Endothelial cell of umbilical vein (primary cell): Measurements from ENCODE around the gene TRAPPC10. TPM values are rescaled to one million over a fixed set of nuclear protein-coding genes. Genes with fewer than 3 reads are reported as not detected.

ENCODE experiments used
- BruUV-seq: library from RNA; stranded (reverse); fragments of 400-500 nt; replicated peaks from 2 replicates; lab custom pipeline; 2021; lab: Mats Ljungman, UMichigan
- CTCF ChIA-PET: fragments of 300-600, 350-600 bp; sonication (Branson Sonifier 250); formaldehyde crosslinking; loops from one replicate; lab custom pipeline; 2021; ENCODE audit warnings: antibody characterized with exemption, inconsistent platforms; lab: Charles Lee
- POLR2A ChIA-PET: fragments of 300-600, 350-600 bp; sonication (Branson Sonifier 250); formaldehyde crosslinking; loops from one replicate; lab custom pipeline; 2021; ENCODE audit warnings: antibody characterized with exemption, inconsistent platforms; lab: Charles Lee
- DNase-seq: peaks from one replicate; pipeline ENCODE4 v3.0.0-alpha.2; 2011; ENCODE audit warnings: low read depth, low spot score
- FAIRE-seq: peaks from 2 replicates; lab custom pipeline; 2011; peaks lifted over from hg19 to GRCh38; lab: Jason Lieb, UNC
- H2AFZ ChIP-seq: 2 replicates; pipeline ENCODE4 v1.6.0; 2012; ENCODE audit warnings: low read depth, low read length, control low read depth, inconsistent platforms
- H3K27ac ChIP-seq: 2 replicates; pipeline ENCODE4 v1.5.1; 2011; ENCODE audit warnings: low read depth, mild to moderate bottlenecking, control low read depth, low read length, moderate library complexity; ENCODE audit not compliant: insufficient read depth
- H3K27me3 ChIP-seq, 2 experiments: 2 replicates each; pipeline versions ENCODE4 v1.6.0 to v1.6.1; 2011; ENCODE audit warnings: low read length in 2 of 2, mixed read lengths in 1 of 2; ENCODE audit not compliant: control insufficient read depth in 2 of 2, insufficient read depth in 2 of 2
- H3K36me3 ChIP-seq, 2 experiments: 2 replicates in 1 of 2; 3 replicates in 1 of 2; pipeline ENCODE4 v1.5.1; 2011; ENCODE audit warnings: low read length in 2 of 2, mild to moderate bottlenecking in 1 of 2, moderate library complexity in 1 of 2; ENCODE audit not compliant: control insufficient read depth in 2 of 2, insufficient read depth in 2 of 2; ENCODE audit errors: extremely low read depth in 1 of 2
- H3K4me1 ChIP-seq: 3 replicates; pipeline ENCODE4 v1.5.1; 2011; ENCODE audit warnings: mild to moderate bottlenecking, low read length; ENCODE audit not compliant: control insufficient read depth, insufficient read depth; ENCODE audit errors: extremely low read depth
- H3K4me2 ChIP-seq: 2 replicates; pipeline ENCODE4 v1.6.1; 2011; ENCODE audit warnings: low read length, control low read depth, mixed read lengths; ENCODE audit not compliant: insufficient read depth
- H3K4me3 ChIP-seq, 3 experiments: fragments of 200-600 bp in 1 of 3; sonication (generic), shearing (Covaris generic) in 1 of 3; replicated peaks in 1 of 3; 2 replicates each; pipeline ENCODE4 v1.5.1; 2011 to 2016; ENCODE audit warnings: control low read depth in 3 of 3, low read length in 3 of 3, mild to moderate bottlenecking in 2 of 3, inconsistent platforms in 1 of 3, low read depth in 1 of 3, moderate library complexity in 1 of 3; ENCODE audit not compliant: insufficient read depth in 1 of 3
- H3K79me2 ChIP-seq: 2 replicates; pipeline ENCODE4 v1.6.0; 2012; ENCODE audit warnings: low read length, inconsistent platforms; ENCODE audit not compliant: control insufficient read depth, insufficient read depth
- H3K9ac ChIP-seq: replicated peaks from 2 replicates; pipeline ENCODE3; 2011; ENCODE audit warnings: low read length, control low read depth; ENCODE audit not compliant: insufficient read depth; ENCODE audit errors: extremely low read depth
- H3K9me1 ChIP-seq: replicated peaks from 3 replicates; pipeline ENCODE4 v1.6.0; 2011; ENCODE audit warnings: mild to moderate bottlenecking, low read length; ENCODE audit not compliant: control insufficient read depth, insufficient read depth; ENCODE audit errors: extremely low read depth
- H3K9me3 ChIP-seq: replicated peaks from 2 replicates; pipeline ENCODE4 v1.5.1; 2012; ENCODE audit warnings: low read length, inconsistent platforms; ENCODE audit not compliant: control insufficient read depth, insufficient read depth
- H4K20me1 ChIP-seq: replicated peaks from 2 replicates; pipeline ENCODE3; 2011; ENCODE audit warnings: mild to moderate bottlenecking, low read length; ENCODE audit not compliant: control insufficient read depth, insufficient read depth; ENCODE audit errors: extremely low read depth
- EZH2 ChIP-seq: IDR thresholded peaks from 2 replicates; pipeline ENCODE4 v1.6.1; 2012; ENCODE audit warnings: borderline replicate concordance, low read depth, mild to moderate bottlenecking, moderate library complexity, low read length, inconsistent platforms; ENCODE audit not compliant: severe bottlenecking
- FOS ChIP-seq: IDR thresholded peaks from 2 replicates; pipeline ENCODE4 v1.6.1; 2011; ENCODE audit warnings: mild to moderate bottlenecking, low read length, moderate library complexity, borderline replicate concordance; ENCODE audit not compliant: insufficient read depth
- GATA2 ChIP-seq: IDR thresholded peaks from 2 replicates; pipeline ENCODE4 v1.7.0; 2011; ENCODE audit warnings: low read depth, mild to moderate bottlenecking, moderate library complexity, mixed read lengths, low read length; ENCODE audit not compliant: insufficient read length, insufficient read depth
- JUN ChIP-seq: IDR thresholded peaks from 2 replicates; pipeline ENCODE4 v1.6.1; 2011; ENCODE audit warnings: borderline replicate concordance, low read depth; ENCODE audit not compliant: insufficient read length, insufficient read depth
- MYC ChIP-seq: IDR thresholded peaks from one replicate; pipeline ENCODE4 v1.6.1; 2011; ENCODE audit warnings: mild to moderate bottlenecking, low read depth, low read length
- POLR2A ChIP-seq: IDR thresholded peaks from 2 replicates; pipeline ENCODE4 v1.6.1; 2012; ENCODE audit warnings: low read depth, mild to moderate bottlenecking, control low read depth, low read length
- POLR2AphosphoS5 ChIP-seq: IDR thresholded peaks from 2 replicates; pipeline ENCODE4 v1.6.1; 2012; ENCODE audit warnings: low read depth, mild to moderate bottlenecking, control low read depth, low read length, moderate library complexity; ENCODE audit not compliant: insufficient read depth
- dilution Hi-C: fragments of 300-500 bp; cut with MboI; formaldehyde crosslinking; loops from one replicate; pipeline ENCODE4 v1.15.0; 2019; ENCODE audit warnings: low sequenced_read_pairs; ENCODE audit not compliant: extremely low pct_ligation_motif_present
- intact Hi-C: fragments of 100-400 bp; cut with micrococcal nuclease; formaldehyde crosslinking; loops from one replicate; pipeline ENCODE4 v1.10.0; 2022
- polyA plus RNA-seq, 4 experiments: library from polyadenylated mRNA; depleted of rRNA in 3 of 4; stranded (reverse) in 3 of 4; unstranded in 1 of 4; fragments of >200 nt; gene quantifications; 2 replicates each; pipeline versions ENCODE4 v1.2.1 to v1.2.3, GENCODE V29; 2011 to 2012; ENCODE audit warnings: missing spikeins in 1 of 4
- total RNA-seq: library from RNA; stranded (reverse); gene quantifications from 2 replicates; pipeline ENCODE4 v1.2.3, GENCODE V29; 2021
- TF ChIP-seq, protein P1 (sequence below), 2 donors: IDR thresholded peaks; 1 replicate in 1 of 2; 2 replicates in 1 of 2; pipeline ENCODE4 v1.5.1; 2011; ENCODE audit warnings: low read length in 2 of 2, mild to moderate bottlenecking in 2 of 2, moderate library complexity in 2 of 2, control low read depth in 1 of 2, inconsistent platforms in 1 of 2, low read depth in 1 of 2; ENCODE audit not compliant: insufficient read depth in 1 of 2; ENCODE audit errors: extremely low read depth in 1 of 2
- TF ChIP-seq, protein P2 (sequence below): IDR thresholded peaks from 2 replicates; pipeline ENCODE4 v1.6.1; 2011; ENCODE audit not compliant: insufficient read depth, insufficient read length

The TRAPPC10 gene
- total and polyA plus RNA-seq, 2 donors (not counting 3 experiments of a cell fraction or from before 2014, with no cell fraction given) = 21.5 to 33.6 TPM

DNA sequence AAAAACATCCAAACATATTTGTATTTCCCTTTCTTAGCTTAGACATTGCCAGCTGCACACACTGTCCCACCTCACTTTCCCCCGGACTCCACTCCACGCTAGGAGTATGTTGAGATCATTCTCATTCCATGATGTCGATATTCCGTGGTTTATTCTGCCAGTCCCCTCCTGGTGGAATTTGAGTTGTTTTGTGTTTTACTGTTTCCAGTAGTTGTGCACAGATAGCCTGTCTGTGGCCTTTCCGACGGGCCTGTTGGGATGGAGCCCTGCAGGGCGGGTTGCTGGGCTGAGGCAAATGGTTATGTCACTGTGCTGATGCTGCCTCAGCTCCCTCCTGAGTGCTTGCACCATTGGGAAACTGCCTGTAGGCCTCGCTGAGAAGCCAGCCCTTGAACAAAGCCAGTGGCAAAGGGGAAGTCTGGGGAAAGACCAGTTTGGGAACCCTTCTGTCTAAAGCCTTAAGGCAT is 12.8 kb downstream of the TRAPPC10 start:
- no peak overlapping the region for H3K4me2 ChIP-seq
- H3K9me3 ChIP-seq = no peaks in the 10 kb centered on the region
- FAIRE-seq = no peak
- dilution Hi-C loops (no loop called here), intact Hi-C loops (no loop called here)
- H3K27me3 ChIP-seq = no peaks in the 10 kb centered on the region
- peak; percentile 53 for DNase-seq
- H3K9me1 ChIP-seq = no peaks in the 10 kb centered on the region
- ChIA-PET POLR2A (no interaction called here), CTCF (no interaction called here)
- no peak overlapping the region for H3K9ac ChIP-seq
- no peak overlapping the region for H3K27ac ChIP-seq
- H3K4me3 ChIP-seq = no peak overlapping the region
- H3K4me1 ChIP-seq = peaks cover 3% of the 10 kb centered on the region
- TF ChIP-seq, protein P1, sequence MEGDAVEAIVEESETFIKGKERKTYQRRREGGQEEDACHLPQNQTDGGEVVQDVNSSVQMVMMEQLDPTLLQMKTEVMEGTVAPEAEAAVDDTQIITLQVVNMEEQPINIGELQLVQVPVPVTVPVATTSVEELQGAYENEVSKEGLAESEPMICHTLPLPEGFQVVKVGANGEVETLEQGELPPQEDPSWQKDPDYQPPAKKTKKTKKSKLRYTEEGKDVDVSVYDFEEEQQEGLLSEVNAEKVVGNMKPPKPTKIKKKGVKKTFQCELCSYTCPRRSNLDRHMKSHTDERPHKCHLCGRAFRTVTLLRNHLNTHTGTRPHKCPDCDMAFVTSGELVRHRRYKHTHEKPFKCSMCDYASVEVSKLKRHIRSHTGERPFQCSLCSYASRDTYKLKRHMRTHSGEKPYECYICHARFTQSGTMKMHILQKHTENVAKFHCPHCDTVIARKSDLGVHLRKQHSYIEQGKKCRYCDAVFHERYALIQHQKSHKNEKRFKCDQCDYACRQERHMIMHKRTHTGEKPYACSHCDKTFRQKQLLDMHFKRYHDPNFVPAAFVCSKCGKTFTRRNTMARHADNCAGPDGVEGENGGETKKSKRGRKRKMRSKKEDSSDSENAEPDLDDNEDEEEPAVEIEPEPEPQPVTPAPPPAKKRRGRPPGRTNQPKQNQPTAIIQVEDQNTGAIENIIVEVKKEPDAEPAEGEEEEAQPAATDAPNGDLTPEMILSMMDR (IDR thresholded peaks at IDR 0.05; ENCODE audit: extremely low read depth in 1 of 2, insufficient read depth in 1 of 2, low read depth in 1 of 2, low read length in 2 of 2) = no peak
- TF ChIP-seq GATA2 (no peak), EZH2 (no peak), POLR2A (no peak), POLR2AphosphoS5 (no peak), MYC (no peak), FOS (no peak), JUN (no peak)
- TF ChIP-seq, protein P2, sequence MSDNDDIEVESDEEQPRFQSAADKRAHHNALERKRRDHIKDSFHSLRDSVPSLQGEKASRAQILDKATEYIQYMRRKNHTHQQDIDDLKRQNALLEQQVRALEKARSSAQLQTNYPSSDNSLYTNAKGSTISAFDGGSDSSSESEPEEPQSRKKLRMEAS = no peak
- no peak overlapping the region for H2AFZ ChIP-seq
- H4K20me1 ChIP-seq = peaks cover 6% of the 10 kb centered on the region
- H3K36me3 ChIP-seq = no peaks in the 10 kb centered on the region
- BruUV-seq = no TSS peak
- peaks cover 91% of the 10 kb centered on the region for H3K79me2 ChIP-seq
